OCI-LY3 (cell line): Measurements from ENCODE around the gene RAB27A.

Experiments
- EZH2phosphoT487 ChIP-seq: fragments of 200-600 bp; shearing (Covaris generic); IDR thresholded peaks from 2 replicates; pipeline ENCODE4 v1.6.1; 2018; ENCODE audit warnings: antibody characterized with exemption, mixed run types, low read depth
- TF ChIP-seq, protein P1 (sequence below): fragments of 200-600, 300-600 bp; sonication (generic); IDR thresholded peaks from 2 replicates; pipeline ENCODE4 v1.5.1; 2014; ENCODE audit warnings: antibody characterized with exemption, low read length, low read depth

DNA sequence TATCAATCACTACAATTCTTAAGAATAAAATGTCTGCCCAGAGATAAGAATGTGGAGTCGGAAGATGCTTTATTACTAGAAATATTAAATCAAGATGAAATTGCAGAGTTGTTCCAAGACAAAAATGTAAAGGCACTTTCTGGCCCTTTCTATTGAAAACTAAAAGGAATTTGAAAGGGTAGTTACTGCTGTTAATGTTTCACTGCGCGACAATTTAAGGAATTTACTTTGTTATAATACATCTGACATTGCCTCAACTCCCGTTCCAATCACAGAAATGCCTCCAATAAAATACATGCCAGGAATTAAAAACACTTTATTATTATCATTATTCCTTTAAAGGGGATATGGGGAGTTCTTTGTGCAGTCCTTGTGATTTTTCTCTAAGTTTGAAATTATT is 119.3 kb downstream of the RAB27A start:
- TF ChIP-seq, protein P1, sequence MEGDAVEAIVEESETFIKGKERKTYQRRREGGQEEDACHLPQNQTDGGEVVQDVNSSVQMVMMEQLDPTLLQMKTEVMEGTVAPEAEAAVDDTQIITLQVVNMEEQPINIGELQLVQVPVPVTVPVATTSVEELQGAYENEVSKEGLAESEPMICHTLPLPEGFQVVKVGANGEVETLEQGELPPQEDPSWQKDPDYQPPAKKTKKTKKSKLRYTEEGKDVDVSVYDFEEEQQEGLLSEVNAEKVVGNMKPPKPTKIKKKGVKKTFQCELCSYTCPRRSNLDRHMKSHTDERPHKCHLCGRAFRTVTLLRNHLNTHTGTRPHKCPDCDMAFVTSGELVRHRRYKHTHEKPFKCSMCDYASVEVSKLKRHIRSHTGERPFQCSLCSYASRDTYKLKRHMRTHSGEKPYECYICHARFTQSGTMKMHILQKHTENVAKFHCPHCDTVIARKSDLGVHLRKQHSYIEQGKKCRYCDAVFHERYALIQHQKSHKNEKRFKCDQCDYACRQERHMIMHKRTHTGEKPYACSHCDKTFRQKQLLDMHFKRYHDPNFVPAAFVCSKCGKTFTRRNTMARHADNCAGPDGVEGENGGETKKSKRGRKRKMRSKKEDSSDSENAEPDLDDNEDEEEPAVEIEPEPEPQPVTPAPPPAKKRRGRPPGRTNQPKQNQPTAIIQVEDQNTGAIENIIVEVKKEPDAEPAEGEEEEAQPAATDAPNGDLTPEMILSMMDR, result no peak
- TF ChIP-seq EZH2phosphoT487, result no peak
